NK-92 (cell line): ENCODE data around the gene SORCS1.

Experiments used
- DNase-seq: peaks from one replicate; lab custom pipeline; 2025; ENCODE audit not compliant: unreplicated experiment; lab: John Stamatoyannopoulos, UW

The SORCS1 gene

DNA sequence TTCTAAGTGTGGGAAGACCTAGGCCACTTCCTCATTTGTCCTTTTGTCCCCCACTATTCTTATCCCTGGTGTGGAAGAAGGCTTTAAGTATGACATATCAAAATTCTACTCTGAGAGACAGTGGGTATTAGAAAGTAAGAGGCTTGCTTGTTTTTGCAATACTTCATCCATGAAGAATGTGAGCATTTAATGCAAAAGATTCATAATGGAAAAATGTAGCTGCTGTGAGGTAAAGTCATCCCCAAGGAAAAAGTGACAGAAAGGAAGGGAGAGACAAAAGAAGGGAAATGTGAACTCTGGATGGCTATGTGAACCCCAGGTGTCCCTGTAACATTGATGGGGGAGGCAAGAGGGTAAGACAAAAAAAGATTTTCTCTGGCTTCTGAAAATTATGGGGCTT lies 607.5 kb downstream of the SORCS1 start:
- DNase-seq = no peak

DNA sequence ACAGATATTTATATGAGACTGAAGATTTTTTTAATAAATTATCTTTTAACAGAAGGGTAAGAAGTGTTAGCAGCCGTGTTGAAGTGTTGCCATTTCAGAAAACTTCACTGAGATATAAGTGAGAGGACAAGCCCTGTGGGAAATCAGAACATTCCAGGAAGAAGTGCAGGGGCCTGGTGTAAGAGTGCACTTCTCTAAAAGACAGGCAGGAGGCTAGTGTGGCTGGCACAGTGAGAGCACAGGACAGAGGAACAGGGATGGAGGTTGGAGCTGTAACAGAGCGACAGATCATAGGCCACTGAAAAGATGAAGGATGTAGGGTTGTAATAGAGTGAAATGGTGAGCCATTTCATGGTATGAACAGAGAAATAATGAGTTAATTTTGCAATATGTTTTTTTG lies 608.9 kb downstream of the SORCS1 start:
- no peak for DNase-seq

DNA sequence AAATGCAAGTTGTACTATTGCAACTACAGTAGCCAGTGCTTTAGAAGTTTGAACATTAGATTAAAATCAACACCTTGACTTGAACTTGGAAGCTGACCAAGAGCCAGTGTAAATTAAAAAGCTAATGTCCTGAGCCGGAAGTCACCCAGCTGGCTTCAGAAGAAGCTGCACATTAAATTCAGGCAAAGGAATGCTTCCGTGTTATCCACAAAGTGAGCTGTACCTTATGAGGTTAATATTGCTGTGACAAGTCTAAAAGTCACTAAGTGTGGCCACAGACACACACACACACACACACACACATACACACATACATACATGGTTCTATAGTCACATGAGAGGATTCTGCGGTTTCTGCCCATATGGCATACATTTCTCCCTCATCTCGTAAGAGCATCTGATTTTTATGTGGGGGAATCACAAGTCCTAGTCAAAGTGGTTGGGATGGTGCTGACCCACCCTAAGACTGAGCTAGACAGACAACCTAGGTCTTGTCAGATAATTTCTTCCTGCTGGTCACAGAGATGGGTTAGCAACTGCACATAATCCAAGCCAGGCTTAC lies 612.9 kb downstream of the SORCS1 start:
- no peak for DNase-seq

DNA sequence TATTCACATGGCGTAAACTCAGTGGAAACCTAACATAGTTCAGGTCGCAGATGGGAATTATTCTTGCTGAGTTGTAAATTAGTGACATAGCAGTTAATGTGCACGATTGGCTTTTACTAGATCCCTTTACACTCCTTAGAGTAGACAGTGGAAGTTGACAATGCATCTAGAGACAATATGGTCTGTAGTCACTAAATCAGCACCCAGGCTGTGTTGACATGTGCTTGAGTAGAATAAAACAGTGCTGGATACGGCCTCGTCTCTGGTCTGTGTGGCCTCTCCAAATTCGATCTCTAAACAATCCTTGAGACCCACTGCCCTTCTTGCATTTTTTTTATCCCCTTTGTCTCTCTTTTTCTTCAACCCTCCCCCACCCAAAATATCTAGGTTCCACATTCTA lies 615.7 kb downstream of the SORCS1 start:
- no peak for DNase-seq

DNA sequence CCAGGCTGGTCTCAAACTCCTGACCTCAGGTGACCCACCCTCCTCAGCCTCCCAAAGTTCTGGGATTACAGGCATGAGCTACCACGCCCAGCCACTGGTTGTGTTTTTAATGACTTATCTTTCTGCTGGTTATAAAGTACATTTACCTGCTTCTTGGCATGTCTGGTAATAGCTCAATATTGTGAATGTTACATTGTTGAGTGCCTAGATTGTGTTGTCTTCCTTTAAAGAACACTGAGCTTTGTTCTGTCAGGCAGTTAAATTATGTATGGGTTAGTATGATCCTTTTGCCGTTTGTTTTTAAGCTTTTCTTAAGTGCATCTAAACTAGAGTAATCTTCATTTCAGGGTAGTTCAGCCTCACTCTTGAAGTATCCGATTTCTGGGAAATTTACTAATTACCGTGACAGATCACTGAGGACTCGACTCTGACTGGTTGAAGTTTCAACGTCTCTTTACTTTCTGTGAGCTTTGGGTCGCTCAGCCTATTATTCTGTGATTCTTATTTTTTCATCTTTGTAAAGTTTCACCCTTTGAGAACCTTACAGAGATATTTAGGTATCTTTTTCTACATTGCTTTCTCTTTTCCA lies 617.4 kb downstream of the SORCS1 start:
- no peak for DNase-seq

DNA sequence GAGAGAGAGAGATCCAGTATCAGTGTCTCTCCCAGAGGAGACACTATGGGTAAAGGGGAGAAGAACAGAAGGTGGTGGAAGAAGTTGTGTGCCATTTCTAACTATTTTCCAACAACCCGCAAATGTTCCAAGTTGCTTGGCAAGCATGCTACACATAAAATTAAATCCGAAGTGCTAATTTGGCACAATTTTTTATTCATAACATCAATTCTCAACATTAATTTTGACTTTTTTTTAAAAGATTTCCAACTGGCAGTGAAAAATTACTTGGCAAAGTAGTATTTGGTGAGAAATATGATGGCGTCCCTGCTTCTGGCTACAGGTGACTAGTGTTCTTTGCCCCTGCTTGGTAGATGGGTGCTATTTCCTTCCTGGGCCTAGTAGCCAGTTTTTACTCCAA lies 622.0 kb downstream of the SORCS1 start:
- DNase-seq = no peak

DNA sequence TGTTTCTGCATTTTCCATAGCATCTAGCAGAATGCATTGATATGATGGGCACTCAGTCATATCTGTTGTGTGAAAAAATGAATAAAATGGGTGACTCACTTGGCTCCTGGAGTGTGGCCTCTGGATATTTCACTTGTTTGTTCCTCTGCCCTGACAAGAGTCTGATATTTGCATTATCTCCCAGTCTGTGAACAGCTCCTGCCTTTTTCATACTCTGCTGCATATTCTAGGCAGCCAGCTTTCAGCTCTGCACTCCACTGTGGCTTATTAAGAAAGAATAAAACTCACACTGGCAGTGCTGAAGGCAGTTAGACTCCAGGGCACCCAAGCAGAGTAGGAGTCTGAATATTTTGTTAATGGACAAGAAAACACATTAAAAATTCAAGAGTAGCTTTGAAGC lies 623.9 kb downstream of the SORCS1 start:
- no peak for DNase-seq

DNA sequence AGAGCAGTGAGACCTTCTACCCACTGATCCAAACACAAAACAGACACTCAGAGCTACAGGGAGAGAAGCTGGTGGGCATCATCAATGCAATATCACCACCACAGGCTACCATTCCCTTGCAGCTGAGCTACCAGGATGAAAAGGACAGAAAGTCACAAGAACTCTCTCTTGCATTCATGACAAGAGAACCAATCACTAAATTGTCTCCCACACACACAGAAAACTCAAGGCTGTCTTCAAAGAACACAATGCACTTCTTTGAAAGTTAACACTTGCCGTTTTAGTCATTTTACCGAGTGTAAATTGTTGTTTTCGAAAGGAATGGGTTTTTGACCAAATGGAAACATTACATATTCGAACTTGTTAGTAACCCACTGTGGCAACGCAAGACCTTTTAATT lies 626.6 kb downstream of the SORCS1 start:
- DNase-seq = no peak

DNA sequence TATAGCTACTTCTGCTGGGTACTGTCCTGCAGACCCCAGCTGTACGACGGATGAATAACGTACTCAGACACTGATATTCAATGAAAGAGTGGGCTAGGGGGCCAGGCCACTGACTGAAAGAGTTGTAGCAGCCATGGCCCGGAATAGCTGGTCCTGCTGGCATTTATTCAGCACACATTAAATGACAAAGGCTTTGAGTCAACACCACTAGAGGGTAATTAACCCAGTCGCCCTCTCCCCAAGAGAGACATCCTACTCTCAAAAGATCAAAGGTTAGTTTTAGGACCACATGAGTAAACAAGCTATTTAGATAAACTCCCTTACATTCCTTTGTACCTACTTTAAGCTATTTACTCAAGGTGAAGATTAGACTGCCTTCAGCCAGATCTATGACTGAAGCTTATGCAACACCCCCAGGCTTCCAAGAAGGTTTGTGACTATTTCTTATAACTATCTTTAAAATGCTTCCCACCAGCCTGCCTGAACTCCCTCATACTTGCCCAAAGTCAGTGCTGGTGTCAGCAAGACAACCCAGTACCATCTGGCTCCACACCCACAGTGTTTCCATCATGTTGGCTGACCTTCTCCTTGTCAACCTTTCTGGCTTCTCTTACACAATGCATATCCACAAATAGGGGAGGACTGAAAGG lies 629.1 kb downstream of the SORCS1 start:
- DNase-seq = no peak

DNA sequence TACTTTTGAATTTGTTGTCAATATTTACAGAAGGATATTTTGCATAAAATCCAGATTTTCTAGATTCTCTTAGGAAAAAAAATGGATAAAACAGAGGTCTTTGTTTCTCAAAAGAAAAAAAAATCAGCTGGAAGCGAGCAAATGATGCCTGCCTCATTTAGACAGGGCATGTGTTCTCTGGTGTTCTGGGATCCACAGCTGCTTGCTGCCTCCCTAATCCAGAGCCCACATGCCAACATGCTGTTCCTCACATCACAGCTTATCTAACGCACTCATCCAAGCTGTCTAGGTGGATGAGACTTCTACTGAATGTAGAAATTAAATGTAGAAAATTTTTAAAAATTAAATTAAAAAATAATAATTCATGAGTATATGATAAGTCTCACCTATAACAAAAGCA lies 630.1 kb downstream of the SORCS1 start:
- no peak for DNase-seq

DNA sequence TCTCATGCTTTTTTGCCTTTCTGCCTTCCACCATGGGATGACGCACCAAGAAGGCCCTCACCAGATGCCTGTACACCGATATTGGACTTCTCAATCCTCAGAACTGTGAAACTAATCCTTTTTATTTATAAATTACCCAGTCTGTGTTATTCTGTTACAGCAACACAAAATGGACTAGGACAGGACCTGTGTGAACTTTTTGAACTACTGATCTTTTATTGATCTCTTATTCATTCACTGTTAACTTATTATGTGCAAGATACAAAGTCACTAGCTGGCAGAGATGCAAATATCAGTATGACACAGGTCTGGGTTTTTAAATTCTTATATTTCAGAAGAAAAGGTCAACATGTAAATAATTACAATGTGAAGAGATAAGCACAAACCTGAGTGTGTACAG lies 635.8 kb downstream of the SORCS1 start:
- DNase-seq = no peak

DNA sequence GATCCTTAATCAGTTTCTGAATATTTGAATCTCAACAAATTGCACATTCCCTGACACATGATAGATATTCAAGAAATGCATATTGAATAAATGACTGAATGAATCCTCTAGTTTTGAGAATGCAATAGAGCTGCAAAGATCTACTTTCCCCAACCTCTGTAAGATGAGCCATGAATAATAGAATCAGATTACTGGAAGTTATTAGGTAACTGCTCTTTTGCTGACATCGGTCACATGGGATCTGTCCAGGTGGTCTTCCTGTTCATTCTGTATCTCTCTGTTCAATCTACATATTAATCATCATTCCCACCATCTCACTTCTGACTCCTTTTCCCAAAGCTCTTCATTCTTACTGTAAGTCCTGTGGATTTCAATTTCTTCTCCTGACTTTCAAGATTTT lies 638.7 kb downstream of the SORCS1 start:
- no peak for DNase-seq
